Measurements from ENCODE around the gene PCNX2.

The PCNX2 gene, protein sequence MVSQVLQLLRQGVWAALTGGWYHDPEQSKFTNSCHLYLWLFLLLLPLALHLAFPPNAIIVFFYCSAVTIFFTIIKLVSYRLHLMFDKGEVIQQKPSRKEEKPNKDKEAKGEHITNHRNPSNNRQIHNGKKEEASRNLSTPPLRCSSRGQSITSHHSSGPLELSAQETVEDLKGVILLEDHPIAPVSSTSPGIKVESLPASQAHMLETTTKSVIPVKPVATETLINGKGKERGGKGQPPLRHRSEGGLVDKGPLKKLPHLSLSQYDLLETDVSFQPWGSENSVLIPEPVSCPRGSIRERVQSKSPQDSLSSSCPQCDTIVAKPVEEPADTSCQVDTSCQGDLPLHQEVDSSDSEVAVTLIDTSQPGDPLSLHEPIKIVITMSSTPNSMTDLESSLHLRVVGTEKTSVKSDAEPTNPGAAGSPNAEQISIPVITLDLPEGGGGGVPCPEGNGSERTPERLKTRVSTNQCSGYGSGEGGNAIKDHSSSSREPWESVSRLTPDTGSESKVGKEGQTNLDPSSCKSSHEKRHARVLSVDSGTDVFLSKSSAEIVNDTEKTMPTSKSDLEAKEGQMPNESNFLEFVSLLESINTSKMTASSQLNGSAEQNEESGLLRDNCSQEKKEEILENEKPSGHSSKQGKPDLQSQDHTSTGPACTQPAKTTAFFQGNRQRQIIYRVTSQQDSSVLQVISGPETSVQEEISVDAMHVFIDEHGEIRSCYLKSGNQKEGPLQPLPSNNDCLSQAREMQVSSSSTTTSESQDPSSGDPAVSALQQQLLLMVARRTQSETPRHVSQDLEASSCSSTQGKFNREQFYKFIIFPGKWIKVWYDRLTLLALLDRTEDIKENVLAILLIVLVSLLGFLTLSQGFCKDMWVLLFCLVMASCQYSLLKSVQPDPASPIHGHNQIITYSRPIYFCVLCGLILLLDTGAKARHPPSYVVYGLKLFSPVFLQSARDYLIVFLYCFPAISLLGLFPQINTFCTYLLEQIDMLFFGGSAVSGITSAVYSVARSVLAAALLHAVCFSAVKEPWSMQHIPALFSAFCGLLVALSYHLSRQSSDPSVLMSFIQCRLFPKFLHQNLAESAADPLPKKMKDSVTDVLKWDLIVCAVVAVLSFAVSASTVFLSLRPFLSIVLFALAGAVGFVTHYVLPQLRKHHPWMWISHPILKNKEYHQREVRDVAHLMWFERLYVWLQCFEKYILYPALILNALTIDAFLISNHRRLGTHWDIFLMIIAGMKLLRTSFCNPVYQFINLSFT (N-terminal part only)

DNA sequence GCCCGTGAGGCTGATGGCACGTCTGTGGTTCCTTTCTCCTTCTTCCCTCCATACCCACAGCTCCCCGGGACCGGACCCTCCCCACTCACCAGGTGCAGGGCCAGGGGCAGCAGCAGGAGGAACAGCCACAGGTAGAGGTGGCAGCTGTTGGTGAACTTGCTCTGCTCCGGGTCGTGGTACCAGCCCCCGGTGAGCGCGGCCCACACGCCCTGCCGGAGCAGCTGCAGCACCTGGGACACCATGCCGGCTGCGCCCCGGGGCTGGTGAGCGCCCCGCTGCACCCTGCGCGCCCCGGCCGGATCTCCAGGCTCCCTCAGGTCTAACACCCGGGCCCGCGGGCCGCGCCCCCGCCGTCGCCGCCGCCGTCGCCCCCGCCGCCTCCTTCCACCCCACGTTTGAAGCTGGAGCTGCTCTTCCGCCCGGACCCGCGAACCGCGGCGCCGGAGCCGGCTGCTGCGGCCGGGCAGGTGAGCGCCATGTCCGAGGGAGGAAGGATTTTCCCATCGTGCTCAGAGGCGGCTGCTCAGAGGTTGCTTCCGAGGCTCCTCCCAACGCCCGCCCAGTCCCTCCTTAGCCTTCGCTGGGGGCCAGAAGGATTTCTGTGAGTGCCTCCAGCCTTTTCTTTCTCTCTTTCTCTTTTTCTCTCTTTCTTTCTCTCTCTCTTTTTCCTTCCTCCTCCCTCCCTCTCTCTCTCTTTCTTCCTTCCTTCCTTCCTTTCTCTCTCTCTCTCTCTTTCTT is at the start of gene PCNX2:
Gene PCNX2, minus strand, starts transcription at position 489 of the 738 bp plus-strand sequence. Its CDS starts 247 bp downstream, at position 242.
- peak; percentile 88 for DNase-seq

GRCh38 chr1:233343262-233343661 is 47.7 kb upstream of the PCNX2 start:
- no peak for DNase-seq

DNA sequence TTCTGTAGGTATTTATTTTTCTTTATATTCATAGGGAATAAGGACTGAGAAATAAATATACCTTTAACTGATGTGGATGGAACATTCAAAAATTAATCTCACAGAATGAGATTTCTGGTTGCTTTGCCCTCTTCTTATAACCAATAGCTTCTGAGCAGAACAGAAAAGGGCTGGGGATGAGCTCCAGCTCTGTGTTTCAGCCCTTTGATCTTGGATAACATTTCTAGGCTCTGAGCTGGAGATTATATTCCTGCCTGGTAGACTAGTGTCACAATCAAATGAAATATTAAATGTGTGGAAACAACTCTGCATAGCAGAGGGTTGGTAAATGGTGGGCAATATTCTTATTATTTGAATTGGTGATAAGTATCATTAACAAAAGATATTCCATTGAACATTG is 46.6 kb upstream of the PCNX2 start:
- no peak for DNase-seq

GRCh38 chr1:233340966-233341516 is 45.5 kb upstream of the PCNX2 start:
- DNase-seq = no peak

- no peak for DNase-seq
These were observed 44.6 kb upstream of the PCNX2 start for GRCh38 chr1:233340031-233340555.

GRCh38 chr1:233338102-233338501 is 42.6 kb upstream of the PCNX2 start:
- DNase-seq = no peak

GRCh38 chr1:233337505-233337904 is 42.0 kb upstream of the PCNX2 start:
- DNase-seq = no peak

DNA sequence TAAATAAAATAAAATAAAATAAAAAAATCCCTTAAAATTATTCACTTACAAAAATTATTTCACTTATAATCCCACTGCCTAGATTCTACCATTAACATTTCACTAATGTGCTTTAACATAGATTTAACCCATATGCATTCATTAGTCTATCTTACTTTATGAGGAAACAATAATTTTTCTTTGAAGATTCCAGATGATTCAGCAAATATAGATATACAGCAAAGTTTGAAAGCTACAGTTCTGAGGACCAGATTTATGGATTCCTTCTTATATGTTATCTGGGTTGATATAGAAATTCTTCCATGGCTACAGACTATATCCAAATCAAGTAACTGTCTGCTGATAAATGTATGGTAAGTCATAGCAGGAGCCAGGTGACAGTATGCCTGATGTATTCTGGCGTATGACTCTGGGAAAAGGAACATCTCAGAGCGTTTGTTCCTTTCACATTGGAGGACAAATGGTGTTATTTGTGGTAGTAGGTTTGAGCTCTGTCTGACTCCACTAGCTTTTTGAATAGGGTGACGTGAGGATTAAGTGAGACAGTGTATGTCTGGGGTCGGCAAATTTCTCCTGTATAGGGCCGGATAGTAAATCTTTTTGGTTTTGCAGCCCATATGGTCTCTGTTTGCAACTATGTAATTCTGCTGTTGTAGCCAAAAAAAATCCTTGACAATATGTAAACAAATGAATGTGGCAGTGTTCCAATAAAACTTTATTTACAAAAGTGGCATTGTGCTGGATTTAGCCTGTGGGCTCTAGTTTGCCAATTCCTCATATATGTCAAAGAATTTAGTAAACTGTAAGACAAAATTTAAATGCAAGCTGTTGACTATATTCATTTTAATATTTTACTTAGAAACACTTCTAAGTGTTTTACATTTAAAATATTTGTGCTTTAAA is 41.3 kb upstream of the PCNX2 start:
- DNase-seq = no peak

- no peak for DNase-seq
These were observed 38.6 kb upstream of the PCNX2 start for GRCh38 chr1:233334092-233334491.

GRCh38 chr1:233333086-233333485 is 37.6 kb upstream of the PCNX2 start:
- no peak for DNase-seq

DNA sequence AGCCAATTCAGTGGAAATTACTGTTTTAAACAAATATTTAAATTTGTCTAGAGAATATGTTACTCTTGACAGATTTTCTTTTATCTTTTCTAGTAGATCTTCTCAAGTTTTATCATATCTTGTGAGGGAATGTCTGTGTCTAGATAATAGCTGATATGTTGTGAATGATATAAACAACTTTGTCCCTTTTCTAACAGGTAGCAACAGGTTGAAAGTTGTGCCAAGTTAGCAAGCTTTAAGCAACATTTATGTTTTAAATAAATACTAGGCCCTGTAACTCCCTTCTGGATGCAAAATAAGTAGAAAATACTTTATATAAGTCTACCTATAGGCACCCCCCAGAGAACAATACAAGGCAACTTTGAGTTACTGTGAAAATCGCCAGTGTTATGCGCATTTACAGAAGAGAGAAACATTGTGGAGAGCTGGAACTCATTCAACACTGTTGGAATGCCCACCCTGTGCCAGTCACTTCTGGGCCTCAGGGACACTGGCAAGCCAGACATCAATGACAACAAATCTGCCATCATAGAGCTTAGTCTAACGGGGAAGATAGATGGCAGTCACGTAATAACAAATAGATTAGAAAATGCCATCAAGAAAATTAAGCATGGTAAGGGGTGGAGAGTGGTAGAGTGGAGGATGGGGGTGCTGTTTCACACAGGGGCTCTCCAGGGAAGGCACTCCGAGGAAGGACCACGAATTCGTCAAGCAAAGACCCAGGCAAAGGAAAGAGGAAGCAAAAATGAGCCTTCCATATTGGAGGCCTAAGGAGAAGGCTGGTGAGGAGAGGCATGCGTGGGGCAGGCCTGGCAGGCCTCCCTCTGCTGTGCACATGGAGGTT is 36.4 kb upstream of the PCNX2 start:
- DNase-seq = no peak

GRCh38 chr1:233328142-233328921 is 32.8 kb upstream of the PCNX2 start:
- DNase-seq = peak; percentile 69

GRCh38 chr1:233327651-233328141 is 32.2 kb upstream of the PCNX2 start, which contains the start of gene MAP3K21:
MAP3K21 (plus strand) TSS chr1:233327724; CDS start chr1:233328029, 305 bp downstream.
- DNase-seq = no peak

DNA sequence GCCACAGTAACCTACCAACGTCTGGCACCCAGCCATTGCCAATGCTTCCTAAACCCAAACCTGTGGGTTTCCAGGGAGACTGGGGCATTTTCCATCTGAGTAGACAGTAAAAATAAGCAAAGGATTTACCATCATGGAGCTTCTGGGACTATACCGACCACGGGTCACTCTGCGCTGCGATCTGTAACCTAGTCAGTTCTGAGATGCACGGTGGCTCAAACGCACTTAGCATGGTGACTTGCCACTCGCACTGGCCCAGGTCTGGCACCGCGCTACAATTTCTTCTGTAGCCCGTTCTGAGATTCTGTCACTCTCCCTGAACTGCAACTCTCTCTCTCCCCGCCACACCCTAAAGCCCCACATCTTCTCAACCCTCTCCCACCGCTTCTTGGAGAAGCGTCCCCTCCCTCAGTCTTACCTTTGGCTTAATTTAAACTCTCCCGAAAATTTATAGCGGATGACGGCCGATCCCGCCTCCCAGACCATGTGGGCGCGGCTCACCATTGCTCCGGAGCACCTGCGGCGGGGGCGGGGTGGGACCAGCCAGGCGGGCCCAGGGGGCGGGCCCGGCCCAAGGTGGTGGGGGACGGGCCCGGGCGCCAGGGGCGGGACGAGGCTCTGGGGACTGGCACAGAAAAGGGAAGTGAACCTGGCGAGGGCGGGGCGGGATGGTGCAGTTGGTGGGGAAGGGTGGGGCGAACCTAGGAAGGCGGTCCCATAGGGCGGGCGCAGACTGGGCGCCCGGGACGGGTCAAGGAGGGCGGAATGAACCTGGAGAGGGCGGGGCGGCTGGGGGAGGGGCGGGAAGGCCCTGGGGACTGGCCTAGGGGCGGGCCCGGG is 31.5 kb upstream of the PCNX2 start:
- peak; percentile 97 for DNase-seq

DNA sequence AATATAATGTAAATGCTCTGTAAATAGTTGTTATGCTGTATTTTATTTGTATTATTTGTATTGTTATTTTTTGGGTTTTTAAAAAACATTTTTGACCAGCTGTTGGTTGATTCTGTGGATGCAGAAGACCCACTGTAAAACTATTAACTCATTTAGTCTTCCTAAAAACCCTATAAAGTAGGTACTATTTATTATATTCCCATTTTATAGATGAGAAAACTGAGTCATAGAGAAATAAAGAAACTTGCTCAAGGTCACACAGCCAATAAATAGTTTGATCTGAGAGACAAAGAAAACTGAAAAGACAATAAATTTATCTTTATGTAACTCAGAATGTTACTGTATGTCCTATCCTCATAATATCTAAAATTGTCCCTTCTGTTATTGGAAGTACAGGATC is 30.8 kb upstream of the PCNX2 start:
- DNase-seq = no peak

DNA sequence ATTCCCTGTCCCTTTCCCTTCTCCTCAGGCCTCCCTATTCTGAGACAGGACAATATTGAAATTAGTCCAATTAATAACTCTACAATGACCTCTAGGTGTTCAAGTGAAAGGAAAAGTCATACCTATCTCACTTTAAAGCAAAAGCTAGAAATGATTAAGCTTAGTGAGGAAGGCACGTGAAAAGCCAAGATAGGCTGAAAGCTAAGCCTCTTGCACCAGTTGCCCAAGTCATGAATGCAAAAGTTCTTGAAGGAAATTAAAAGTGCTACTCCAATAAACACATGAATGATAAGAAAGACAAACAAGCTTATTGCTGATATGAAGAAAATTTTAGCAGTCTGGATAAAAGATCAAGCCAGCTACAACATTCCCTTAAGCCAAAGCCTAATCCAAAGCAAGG is 28.2 kb upstream of the PCNX2 start:
- no peak for DNase-seq

- DNase-seq = no peak
These were observed 24.5 kb upstream of the PCNX2 start for GRCh38 chr1:233320023-233320422.

DNA sequence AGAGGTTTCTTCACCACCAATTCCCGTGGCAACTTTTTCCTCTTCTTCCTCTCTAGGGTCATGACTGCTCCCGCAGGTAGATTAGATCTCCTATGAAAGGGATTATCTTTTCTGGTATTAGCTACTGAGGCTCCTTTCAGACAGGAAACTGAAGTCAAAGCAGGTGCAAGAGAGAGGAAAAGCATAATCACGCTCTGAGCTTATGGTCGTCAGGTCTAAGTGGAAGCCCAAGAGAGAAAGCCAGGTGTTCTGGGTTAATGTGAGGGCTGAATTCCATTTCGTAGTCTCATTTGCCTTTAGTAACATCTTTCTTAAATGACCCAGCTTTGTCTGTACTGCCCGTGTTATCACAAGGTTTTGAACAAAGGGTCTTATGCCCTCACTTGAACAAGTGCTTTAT is 23.7 kb upstream of the PCNX2 start:
- peak; percentile 38 for DNase-seq
